HepG2 (cell line): ENCODE results near the gene SPESP1. TPM values are rescaled to one million over a fixed set of nuclear protein-coding genes. Genes with fewer than 3 reads are reported as not detected.

Experiments
- HES4 ChIP-seq: sonication (generic); formaldehyde crosslinking; IDR thresholded peaks from 2 replicates; pipeline ENCODE4 v1.9.0; 2021; ENCODE audit warnings: mild to moderate bottlenecking, missing genetic modification reagents, borderline replicate concordance
- KDM2A ChIP-seq: sonication (generic); formaldehyde crosslinking; IDR thresholded peaks from 2 replicates; pipeline ENCODE4 v1.4.0; 2020; ENCODE audit warnings: low read depth, missing genetic modification reagents, borderline replicate concordance
- NFIC ChIP-seq: IDR thresholded peaks from 2 replicates; pipeline ENCODE4 v1.6.1; 2012; ENCODE audit warnings: mild to moderate bottlenecking, low read length, inconsistent platforms
- NFYC ChIP-seq: IDR thresholded peaks from 2 replicates; pipeline ENCODE4 v1.6.1; 2016; ENCODE audit warnings: missing genetic modification reagents, missing compliant biosample characterization
- REXO4 ChIP-seq: sonication (generic); formaldehyde crosslinking; IDR thresholded peaks from 2 replicates; pipeline ENCODE4 v1.8.0; 2022; ENCODE audit warnings: missing genetic modification reagents, mild to moderate bottlenecking, borderline replicate concordance
- RORA ChIP-seq: sonication (generic); formaldehyde crosslinking; IDR thresholded peaks from 2 replicates; pipeline ENCODE4 v1.5.0; 2020; ENCODE audit warnings: mild to moderate bottlenecking, missing genetic modification reagents, moderate library complexity
- SALL2 ChIP-seq: sonication (generic); formaldehyde crosslinking; IDR thresholded peaks from 2 replicates; pipeline ENCODE4 v1.8.1; 2023; ENCODE audit warnings: mild to moderate bottlenecking, missing genetic modification reagents, inconsistent platforms
- SMYD3 ChIP-seq: sonication (generic); formaldehyde crosslinking; IDR thresholded peaks from 2 replicates; pipeline ENCODE4 v1.8.1; 2023; ENCODE audit warnings: mild to moderate bottlenecking, missing genetic modification reagents
- STAG1 ChIP-seq: sonication (generic); formaldehyde crosslinking; IDR thresholded peaks from 2 replicates; pipeline ENCODE4 v1.4.0; 2020; ENCODE audit warnings: missing genetic modification reagents
- TOE1 ChIP-seq: sonication (generic); formaldehyde crosslinking; IDR thresholded peaks from 2 replicates; pipeline ENCODE4 v1.4.0; 2020; ENCODE audit warnings: mild to moderate bottlenecking, missing genetic modification reagents
- ZNF773 ChIP-seq: sonication (generic); formaldehyde crosslinking; IDR thresholded peaks from 2 replicates; pipeline ENCODE4 v1.4.0; 2020; ENCODE audit warnings: missing genetic modification reagents, borderline replicate concordance
- ZNF850 ChIP-seq: sonication (generic); formaldehyde crosslinking; conservative IDR thresholded peaks from 2 replicates; pipeline ENCODE4 v1.9.0; 2021; ENCODE audit warnings: mild to moderate bottlenecking, missing genetic modification reagents
- polyA plus RNA-seq, 8 experiments: library from polyadenylated mRNA; depleted of rRNA in 3 of 8; stranded (reverse) in 7 of 8; unstranded in 1 of 8; fragments of >200 nt; fragmentation: Illumina TruSeq in 4 of 8; extraction: Trizol in 4 of 8; gene quantifications; 2 replicates each; pipeline versions ENCODE4 v1.2.1 to v1.2.3, GENCODE V29; 2011 to 2016; ENCODE audit warnings: low read depth in 4 of 8, missing spikeins in 1 of 8, mixed read lengths in 1 of 8; ENCODE audit not compliant: insufficient read depth in 1 of 8
- total RNA-seq, 5 experiments: library from RNA; depleted of rRNA; stranded (reverse); fragments of >200 nt; fragmentation: Illumina TruSeq; extraction: Trizol; gene quantifications; 2 replicates each; pipeline ENCODE4 v1.2.3, GENCODE V29; 2016; ENCODE audit warnings: low read depth in 1 of 5
- TF ChIP-seq, protein P1 (sequence below): IDR thresholded peaks from 2 replicates; pipeline ENCODE4 v1.4.0; 2020; ENCODE audit warnings: mild to moderate bottlenecking, missing genetic modification reagents
- TF ChIP-seq, protein P2 (sequence below): sonication (generic); formaldehyde crosslinking; conservative IDR thresholded peaks from 2 replicates; pipeline ENCODE4 v1.4.0; 2020; ENCODE audit warnings: missing genetic modification reagents

Gene SPESP1
- total and polyA plus RNA-seq, 2 of the 13 experiments (the other 11 are each of a cell fraction or from before 2014, with no cell fraction given) = not detected

DNA sequence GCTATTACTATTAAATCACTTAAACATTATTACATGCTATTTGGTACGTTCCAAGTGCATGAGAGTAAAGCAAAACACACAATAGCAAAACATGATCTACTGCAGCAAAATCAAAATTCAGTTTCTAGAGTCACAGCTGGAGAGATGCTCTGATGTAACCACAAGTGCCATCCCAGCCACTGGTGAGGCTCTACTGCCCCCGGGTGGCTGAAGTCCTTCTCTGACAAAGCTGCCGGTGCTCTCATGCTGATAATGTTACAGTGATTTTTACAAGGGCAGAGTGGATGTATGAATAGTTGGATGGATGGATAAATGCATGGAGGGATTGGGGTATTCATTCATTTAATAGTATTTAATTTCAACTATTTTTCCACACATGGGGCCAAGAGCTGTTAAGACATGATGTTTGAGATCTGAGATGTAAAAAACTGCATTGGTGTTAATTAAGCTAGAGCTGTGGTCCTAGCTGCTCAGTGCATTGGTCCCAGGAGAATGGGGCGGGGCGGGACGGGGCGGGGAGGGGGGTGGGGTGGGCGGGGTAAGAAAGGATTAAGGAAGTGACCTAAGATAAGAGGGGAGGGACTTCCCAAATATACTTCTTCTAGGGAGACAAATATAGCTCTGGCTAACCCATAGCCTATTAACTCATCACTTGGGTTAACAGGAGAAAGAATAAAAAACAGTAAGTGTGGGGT, 5.3 kb upstream of the SPESP1 start (continued):
- TF ChIP-seq, protein P1, sequence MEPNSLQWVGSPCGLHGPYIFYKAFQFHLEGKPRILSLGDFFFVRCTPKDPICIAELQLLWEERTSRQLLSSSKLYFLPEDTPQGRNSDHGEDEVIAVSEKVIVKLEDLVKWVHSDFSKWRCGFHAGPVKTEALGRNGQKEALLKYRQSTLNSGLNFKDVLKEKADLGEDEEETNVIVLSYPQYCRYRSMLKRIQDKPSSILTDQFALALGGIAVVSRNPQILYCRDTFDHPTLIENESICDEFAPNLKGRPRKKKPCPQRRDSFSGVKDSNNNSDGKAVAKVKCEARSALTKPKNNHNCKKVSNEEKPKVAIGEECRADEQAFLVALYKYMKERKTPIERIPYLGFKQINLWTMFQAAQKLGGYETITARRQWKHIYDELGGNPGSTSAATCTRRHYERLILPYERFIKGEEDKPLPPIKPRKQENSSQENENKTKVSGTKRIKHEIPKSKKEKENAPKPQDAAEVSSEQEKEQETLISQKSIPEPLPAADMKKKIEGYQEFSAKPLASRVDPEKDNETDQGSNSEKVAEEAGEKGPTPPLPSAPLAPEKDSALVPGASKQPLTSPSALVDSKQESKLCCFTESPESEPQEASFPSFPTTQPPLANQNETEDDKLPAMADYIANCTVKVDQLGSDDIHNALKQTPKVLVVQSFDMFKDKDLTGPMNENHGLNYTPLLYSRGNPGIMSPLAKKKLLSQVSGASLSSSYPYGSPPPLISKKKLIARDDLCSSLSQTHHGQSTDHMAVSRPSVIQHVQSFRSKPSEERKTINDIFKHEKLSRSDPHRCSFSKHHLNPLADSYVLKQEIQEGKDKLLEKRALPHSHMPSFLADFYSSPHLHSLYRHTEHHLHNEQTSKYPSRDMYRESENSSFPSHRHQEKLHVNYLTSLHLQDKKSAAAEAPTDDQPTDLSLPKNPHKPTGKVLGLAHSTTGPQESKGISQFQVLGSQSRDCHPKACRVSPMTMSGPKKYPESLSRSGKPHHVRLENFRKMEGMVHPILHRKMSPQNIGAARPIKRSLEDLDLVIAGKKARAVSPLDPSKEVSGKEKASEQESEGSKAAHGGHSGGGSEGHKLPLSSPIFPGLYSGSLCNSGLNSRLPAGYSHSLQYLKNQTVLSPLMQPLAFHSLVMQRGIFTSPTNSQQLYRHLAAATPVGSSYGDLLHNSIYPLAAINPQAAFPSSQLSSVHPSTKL = 0 out of 2 replicates have a peak, but pooled peaks have one; percentile 17
- TF ChIP-seq ZNF850 (no peak), REXO4 (CRISPR knock-in tag) (no peak), NFIC (no peak), HES4 (no peak), KDM2A (CRISPR knock-in tag) (peak; percentile 41; the same call in 1 of the 2 replicates), ZNF773 (CRISPR knock-in tag) (no peak), RORA (no peak), SMYD3 (CRISPR knock-in tag) (no peak), TOE1 (CRISPR knock-in tag) (no peak), NFYC (CRISPR knock-in tag) (no peak), STAG1 (peak; percentile 95), SALL2 (CRISPR knock-in tag) (no peak)
- TF ChIP-seq, protein P2, sequence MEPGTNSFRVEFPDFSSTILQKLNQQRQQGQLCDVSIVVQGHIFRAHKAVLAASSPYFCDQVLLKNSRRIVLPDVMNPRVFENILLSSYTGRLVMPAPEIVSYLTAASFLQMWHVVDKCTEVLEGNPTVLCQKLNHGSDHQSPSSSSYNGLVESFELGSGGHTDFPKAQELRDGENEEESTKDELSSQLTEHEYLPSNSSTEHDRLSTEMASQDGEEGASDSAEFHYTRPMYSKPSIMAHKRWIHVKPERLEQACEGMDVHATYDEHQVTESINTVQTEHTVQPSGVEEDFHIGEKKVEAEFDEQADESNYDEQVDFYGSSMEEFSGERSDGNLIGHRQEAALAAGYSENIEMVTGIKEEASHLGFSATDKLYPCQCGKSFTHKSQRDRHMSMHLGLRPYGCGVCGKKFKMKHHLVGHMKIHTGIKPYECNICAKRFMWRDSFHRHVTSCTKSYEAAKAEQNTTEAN (CRISPR knock-in tag) = no peak
